ENCODE measurements around the gene CCDC180.

- TF ChIP-seq CTCF (IDR thresholded peaks at IDR 0.05) = no peak
- TF ChIP-seq POLR2A (IDR thresholded peaks at IDR 0.05) = no peak
These were observed 5.8 kb downstream of the CCDC180 start for GRCh38 chr9:97313243-97313642.

All from heart left ventricle (tissue), 13 donors.